Tibial artery (tissue), 4 donors: ENCODE measurements around the gene OR4D11.
"Not testable (repeated sequence)": the region's sequence is repeated elsewhere in the genome, so short reads cannot be mapped to it uniquely, and the experiment has no call there.

Source experiments
- DNase-seq, 2 donors: peaks; one replicate each; pipeline ENCODE4 v3.0.0-alpha.2; 2019
- H3K27ac ChIP-seq, 2 donors: fragments of 200-600 bp; sonication (generic) in 1 of 2; 1 replicate in 1 of 2; 2 replicates in 1 of 2; pipeline ENCODE4 v1.5.1; 2018 to 2019; ENCODE audit warnings: mild to moderate bottlenecking in 1 of 2
- H3K27me3 ChIP-seq, 2 donors: fragments of 200-600 bp; sonication (generic) in 1 of 2; one replicate each; pipeline versions ENCODE4 v1.5.1 to v1.6.0; 2016 to 2019
- H3K36me3 ChIP-seq, 3 donors: fragments of 200-600 bp; sonication (generic) in 2 of 3; one replicate each; pipeline ENCODE4 v1.5.1; 2016 to 2019; ENCODE audit warnings: mild to moderate bottlenecking in 2 of 3
- H3K4me1 ChIP-seq, 4 donors: fragments of 200-600 bp; sonication (generic) in 2 of 4; 1 replicate in 3 of 4; 2 replicates in 1 of 4; pipeline ENCODE4 v1.5.1; 2016 to 2019
- H3K4me3 ChIP-seq, 2 donors: fragments of 200-600 bp; sonication (generic) in 1 of 2; 1 replicate in 1 of 2; 2 replicates in 1 of 2; pipeline ENCODE4 v1.5.1; 2018 to 2019; ENCODE audit warnings: mild to moderate bottlenecking in 2 of 2
- H3K9me3 ChIP-seq, 3 donors: fragments of 200-600 bp; sonication (generic) in 1 of 3; one replicate each; pipeline ENCODE4 v1.5.1; 2016 to 2019
- intact Hi-C: fragments of 100-400 bp; cut with DNase I; formaldehyde crosslinking; loops from one replicate; pipeline ENCODE4 v1.15.0; 2023; ENCODE audit warnings: low total_unique reads
- TF ChIP-seq, protein P1 (sequence below), 2 experiments: fragments of 200-600 bp in 1 of 2; fragments of 450-650 bp in 1 of 2; IDR thresholded peaks; one replicate each; pipeline ENCODE4 v1.5.1; 2017 to 2019; ENCODE audit warnings: antibody characterized with exemption in 2 of 2, mild to moderate bottlenecking in 1 of 2, moderate library complexity in 1 of 2

OR4D11 gene

DNA sequence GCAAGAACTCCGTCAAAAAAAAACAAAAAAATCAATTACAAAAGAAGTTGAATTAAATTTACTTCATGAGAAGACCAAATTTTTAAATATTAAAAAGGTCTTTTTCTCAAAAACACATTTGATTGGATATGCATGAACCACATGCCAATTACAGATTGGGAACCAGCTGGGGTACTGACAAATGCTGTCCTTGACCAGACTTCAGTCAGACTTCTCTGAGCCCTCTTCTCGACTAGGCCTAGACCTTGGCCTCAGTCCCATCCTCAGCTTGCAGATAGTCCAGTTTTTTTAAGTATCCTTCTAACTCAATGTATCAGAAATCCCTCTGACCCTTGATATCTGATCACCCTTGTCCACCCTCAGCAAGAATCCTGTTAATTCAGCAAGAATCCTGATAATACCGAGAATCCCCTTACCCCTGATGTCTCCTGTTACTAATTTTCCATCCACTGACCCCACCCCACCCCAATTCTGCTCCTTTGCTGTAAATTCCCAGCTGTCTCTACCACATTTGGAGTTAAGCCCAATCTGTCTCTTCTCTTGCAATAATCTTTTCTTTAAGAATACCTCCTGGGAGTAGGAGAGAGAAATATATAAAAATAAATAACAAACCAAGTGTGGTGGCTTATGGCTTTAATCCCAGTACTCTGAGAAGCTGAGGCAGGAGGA lies 38.9 kb downstream of the OR4D11 start:
- Histone ChIP-seq H3K36me3 (no peaks in the 10 kb centered on the region), H3K27me3 (no peaks in the 10 kb centered on the region), H3K27ac (no peak overlapping the region), H3K4me3 (no peak overlapping the region), H3K4me1 (peaks cover 0 to 8% (median 3%) of the 10 kb centered on the region in 4 donors), H3K9me3 (no peaks in the 10 kb centered on the region)
- intact Hi-C loops, result loop anchor here (5.0 to 10.0 kb wide), 2 partner anchors 35 to 213 kb away; partner anchors contain the start of gene STX3
- TF ChIP-seq, protein P1, sequence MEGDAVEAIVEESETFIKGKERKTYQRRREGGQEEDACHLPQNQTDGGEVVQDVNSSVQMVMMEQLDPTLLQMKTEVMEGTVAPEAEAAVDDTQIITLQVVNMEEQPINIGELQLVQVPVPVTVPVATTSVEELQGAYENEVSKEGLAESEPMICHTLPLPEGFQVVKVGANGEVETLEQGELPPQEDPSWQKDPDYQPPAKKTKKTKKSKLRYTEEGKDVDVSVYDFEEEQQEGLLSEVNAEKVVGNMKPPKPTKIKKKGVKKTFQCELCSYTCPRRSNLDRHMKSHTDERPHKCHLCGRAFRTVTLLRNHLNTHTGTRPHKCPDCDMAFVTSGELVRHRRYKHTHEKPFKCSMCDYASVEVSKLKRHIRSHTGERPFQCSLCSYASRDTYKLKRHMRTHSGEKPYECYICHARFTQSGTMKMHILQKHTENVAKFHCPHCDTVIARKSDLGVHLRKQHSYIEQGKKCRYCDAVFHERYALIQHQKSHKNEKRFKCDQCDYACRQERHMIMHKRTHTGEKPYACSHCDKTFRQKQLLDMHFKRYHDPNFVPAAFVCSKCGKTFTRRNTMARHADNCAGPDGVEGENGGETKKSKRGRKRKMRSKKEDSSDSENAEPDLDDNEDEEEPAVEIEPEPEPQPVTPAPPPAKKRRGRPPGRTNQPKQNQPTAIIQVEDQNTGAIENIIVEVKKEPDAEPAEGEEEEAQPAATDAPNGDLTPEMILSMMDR (IDR thresholded peaks at IDR 0.05), result no peak
- no peak for DNase-seq

DNA sequence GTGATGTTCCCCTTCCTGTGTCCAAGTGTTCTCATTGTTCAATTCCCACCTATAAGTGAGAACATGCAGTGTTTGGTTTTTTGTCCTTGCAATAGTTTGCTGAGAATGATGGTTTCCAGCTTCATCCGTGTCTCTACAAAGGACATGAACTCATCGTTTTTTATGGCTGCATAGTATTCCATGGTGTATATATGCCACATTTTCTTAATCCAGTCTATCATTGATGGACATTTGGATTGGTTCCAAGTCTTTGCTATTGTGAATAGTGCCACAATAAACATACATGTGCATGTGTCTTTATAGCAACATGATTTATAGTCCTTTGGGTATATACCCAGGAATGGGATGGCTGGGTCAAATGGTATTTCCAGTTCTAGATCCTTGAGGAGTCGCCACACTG lies 40.3 kb downstream of the OR4D11 start:
- H3K4me3 ChIP-seq, H3K36me3 ChIP-seq, DNase-seq, H3K4me1 ChIP-seq, H3K27ac ChIP-seq, H3K9me3 ChIP-seq, H3K27me3 ChIP-seq: not testable (repeated sequence)
- intact Hi-C loops, result loop anchor here (5.0 to 10.0 kb wide), 2 partner anchors 34 to 211 kb away; partner anchors contain the start of gene STX3

DNA sequence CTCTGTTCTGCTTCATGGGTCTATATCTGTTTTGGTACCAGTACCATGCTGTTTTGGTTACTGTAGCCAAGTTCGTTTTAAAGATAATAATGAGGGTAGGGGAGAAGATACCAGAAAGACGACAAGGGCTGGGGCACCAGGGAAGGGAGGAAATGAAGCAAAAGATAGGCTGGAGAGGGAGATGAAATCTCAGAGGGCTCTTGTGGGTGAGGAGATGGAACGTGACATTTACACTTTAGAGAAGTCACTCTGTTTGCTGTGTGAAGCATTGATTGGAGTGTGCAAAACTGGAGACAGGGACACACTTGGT lies 41.4 kb downstream of the OR4D11 start:
- H3K4me3 ChIP-seq, result no peak overlapping the region
- TF ChIP-seq, protein P1 (IDR thresholded peaks at IDR 0.05), result no peak
- no peak overlapping the region for H3K27ac ChIP-seq
- DNase-seq, result no peak
- intact Hi-C loops, result loop anchor here (5.0 to 10.0 kb wide), 2 partner anchors 32 to 210 kb away; partner anchors contain the start of gene STX3
- no peaks in the 10 kb centered on the region for H3K27me3 ChIP-seq
- no peaks in the 10 kb centered on the region for H3K4me1 ChIP-seq
- no peaks in the 10 kb centered on the region for H3K9me3 ChIP-seq
- no peaks in the 10 kb centered on the region for H3K36me3 ChIP-seq

DNA sequence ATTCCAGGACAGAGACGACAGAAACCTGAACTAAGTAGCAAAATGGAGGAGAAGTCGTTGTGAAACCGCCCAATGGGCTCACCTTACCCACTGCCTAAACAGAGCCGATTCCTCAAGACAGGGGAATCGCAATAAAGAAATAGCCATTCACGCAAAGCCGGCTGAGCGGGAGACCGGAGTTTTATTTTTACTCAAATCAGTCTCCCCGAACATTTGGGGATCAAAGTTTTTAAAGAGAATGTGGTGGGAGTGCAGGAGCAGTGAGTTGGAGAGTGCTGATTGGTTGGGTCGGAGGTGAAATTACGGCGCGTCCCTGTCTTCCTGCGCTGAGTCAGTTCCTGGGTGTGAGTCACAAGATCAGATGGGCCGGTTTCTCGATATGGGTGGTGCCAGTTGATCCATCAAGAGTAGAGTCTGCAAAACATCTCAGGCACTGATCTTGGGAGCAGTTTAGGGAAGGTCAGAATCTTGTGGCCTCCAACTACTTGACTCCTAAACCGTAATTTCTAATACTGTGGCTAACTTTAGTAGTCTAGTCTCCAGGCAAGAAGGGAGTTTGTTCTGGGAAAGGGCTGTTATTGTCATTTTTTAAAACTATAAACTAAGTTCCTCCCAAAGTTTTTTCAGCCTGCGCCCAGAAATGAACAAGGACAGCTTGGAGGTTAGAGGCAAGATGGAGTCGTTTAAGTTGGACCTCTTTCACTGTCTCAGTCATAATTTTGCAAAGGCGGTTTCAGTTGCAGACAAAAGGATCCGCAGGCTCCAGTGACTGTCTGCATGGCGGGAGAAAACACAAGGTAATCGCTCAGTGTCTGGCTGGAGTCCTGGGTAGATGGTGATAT lies 42.0 kb downstream of the OR4D11 start:
- intact Hi-C loops, result loop anchor here (10.0 kb wide), 1 partner anchor 209 kb away; the partner anchor contains the start of gene STX3
- DNase-seq, result no peak
- Histone ChIP-seq H3K36me3 (no peaks in the 10 kb centered on the region), H3K27me3 (no peaks in the 10 kb centered on the region), H3K4me3 (no peak overlapping the region), H3K4me1 (no peaks in the 10 kb centered on the region), H3K9me3 (no peaks in the 10 kb centered on the region), H3K27ac (no peak overlapping the region)
- TF ChIP-seq, protein P1 (IDR thresholded peaks at IDR 0.05), result no peak

DNA sequence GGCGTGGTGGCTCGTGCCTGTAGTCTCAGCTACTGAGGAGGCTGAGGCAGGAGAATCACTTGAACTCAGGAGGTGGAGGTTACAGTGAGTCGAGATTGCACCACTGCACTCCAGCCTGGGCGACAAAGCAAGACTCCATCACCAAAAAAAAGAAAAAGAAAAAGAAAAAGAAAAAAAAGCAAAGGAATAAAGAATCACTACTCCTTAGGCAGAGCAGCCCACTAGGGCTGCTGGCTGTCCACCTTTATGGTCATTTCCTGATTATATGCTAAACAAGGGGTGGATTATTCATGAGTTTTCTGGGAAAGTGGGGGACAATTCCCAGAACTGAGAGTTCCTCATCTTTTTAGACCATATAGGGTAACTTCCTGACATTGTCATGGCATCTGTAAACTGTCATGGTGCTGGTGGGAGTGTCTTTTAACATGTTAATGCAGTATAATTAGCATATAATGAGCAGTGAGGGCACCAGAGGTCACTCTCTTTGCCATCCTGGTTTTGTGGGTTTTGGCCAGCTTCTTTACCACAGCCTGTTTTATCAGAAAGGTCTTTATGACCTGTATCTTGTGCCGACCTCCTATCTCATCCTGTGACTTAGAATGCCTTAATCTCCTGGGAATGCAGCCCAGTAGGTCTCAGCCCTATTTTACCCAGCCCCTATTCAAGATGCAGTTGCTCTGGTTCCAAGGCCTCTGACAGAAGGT lies 44.4 kb downstream of the OR4D11 start:
- H3K4me3 ChIP-seq, H3K36me3 ChIP-seq, H3K9me3 ChIP-seq, H3K27me3 ChIP-seq, H3K4me1 ChIP-seq, H3K27ac ChIP-seq, DNase-seq: not testable (repeated sequence)
- intact Hi-C loops, result loop anchor here (10.0 kb wide), 1 partner anchor 207 kb away; the partner anchor contains the start of gene STX3

DNA sequence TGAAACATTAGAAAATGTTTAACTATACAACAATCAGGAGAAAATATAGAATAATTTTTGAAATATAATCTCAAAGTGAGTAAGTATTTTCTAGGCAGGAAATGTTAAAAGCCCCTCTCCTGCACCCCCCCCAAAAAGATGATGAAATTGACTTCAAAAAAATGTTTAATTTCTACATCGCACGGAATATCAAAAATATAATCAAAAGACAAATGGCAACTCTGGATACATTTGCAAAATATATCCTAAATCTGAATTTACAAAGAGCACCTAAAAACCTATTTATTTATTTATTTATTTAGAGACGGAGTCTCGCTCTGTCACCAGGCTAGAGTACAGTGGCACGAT lies 44.9 kb downstream of the OR4D11 start:
- intact Hi-C loops, result loop anchor here (10.0 kb wide), 1 partner anchor 207 kb away; the partner anchor contains the start of gene STX3
- TF ChIP-seq, protein P1 (IDR thresholded peaks at IDR 0.05), result no peak
- Histone ChIP-seq H3K36me3 (no peaks in the 10 kb centered on the region), H3K4me3 (no peak overlapping the region), H3K27ac (no peak overlapping the region), H3K27me3 (no peaks in the 10 kb centered on the region), H3K4me1 (peaks cover 0 to 8% (median 0%) of the 10 kb centered on the region in 4 donors), H3K9me3 (no peaks in the 10 kb centered on the region)
- DNase-seq, result no peak
